NCI-H345 (cell line): ENCODE measurements around the gene STH.

ENCODE experiments used
- DNase-seq: peaks from one replicate; lab custom pipeline; 2025; lab: John Stamatoyannopoulos, UW

STH gene

DNA sequence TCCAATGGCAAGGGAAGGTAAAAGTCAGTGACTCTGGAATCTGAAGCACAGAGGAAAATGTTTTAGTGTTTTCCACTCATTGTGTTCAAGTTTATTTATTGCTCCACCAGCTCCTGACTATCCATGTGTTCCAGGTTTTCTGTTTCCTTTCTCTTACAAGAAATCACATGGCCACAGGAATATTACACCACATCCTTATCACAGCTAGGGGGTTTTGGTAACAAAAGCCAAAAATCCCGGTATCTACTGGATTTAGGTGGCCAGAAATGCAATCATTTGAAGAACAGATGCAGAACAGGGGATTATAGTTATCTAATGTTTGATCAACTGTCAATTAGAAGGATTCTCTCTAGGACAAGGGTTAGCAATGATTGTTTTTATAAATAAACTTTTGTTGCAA, 47.9 kb downstream of the STH start:
- no peak for DNase-seq

- DNase-seq: no peak
These were observed 48.3 kb downstream of the STH start for GRCh38 chr17:46047398-46047797.

GRCh38 chr17:46047856-46048255, 48.8 kb downstream of the STH start:
- no peak for DNase-seq
